Cerebellar cortex (tissue), 1 donor: Measurements from ENCODE around the gene FHIT.
"Not testable (repeated sequence)": the region's sequence is repeated elsewhere in the genome, so short reads cannot be mapped to it uniquely, and the experiment has no call there.

Source experiments
- DNase-seq: peaks from one replicate; pipeline ENCODE4 v3.0.0-alpha.2; 2015; ENCODE audit warnings: low spot score

FHIT gene

DNA sequence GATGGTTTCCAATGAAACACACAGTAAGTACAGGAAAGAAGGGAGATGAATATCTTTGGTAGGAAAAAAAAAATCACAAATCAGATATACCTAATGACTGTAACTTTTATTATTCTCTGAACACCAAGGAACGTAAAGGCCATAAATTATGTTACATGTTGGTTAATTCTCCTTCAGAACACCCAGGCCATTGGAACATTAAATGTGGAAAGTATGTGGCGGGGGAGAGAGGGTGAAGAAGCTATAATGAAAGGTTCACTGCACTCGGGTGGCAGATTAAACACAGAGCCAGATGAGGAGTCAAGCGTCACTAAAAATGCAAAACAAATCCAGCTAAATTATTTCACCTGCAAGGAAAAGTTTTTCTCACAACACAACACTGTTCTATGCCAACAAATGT is 193.8 kb downstream of the FHIT start:
- DNase-seq: no peak

- DNase-seq: no peak
These were observed 195.8 kb downstream of the FHIT start for GRCh38 chr3:61055447-61055846.

GRCh38 chr3:61053781-61054496 is 197.3 kb downstream of the FHIT start:
- DNase-seq: no peak

- DNase-seq: no peak
These were observed 198.4 kb downstream of the FHIT start for GRCh38 chr3:61052851-61053250.

GRCh38 chr3:61051666-61052065 is 199.6 kb downstream of the FHIT start:
- DNase-seq: no peak

DNA sequence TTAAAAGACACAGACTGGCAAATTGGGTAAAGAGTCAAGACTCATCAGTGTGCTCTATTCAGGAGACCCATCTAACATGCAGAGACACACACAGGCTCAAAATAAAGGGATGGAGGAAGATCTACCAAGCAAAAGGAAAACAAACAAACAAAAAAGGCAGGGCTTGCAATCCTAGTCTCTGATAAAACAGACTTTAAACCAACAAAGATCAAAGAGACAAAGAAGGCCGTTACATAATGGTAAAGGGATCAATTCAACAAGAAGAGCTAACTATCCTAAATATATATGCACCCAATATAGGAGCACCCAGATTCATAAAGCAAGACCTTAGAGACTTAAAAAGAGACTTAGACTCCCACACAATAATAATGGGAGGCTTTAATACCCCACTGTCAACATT is 206.1 kb downstream of the FHIT start:
- not testable (repeated sequence) for DNase-seq

GRCh38 chr3:61043156-61043555 is 208.1 kb downstream of the FHIT start:
- DNase-seq: no peak

DNA sequence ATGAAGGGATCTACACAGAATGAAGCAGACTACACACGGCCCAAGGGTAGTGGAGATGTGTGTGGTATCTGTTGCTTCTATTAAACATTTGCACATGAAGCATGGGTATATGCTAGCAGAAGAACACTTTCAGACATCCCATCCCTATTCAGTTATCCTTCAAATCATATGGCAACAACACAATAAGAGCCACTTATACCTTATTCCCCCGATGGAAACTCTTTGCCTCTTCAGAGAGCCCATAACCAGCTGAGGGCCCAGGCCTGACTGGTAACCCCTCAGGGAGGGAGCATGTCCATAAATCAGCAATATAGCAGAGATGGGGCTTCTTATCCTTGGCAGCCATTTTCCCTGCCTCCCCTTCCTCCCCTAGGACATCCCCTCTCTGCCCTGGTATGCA is 210.6 kb downstream of the FHIT start:
- DNase-seq: no peak

GRCh38 chr3:61035573-61035972 is 215.7 kb downstream of the FHIT start:
- no peak for DNase-seq

- no peak for DNase-seq
These were observed 218.3 kb downstream of the FHIT start for GRCh38 chr3:61032991-61033390.

DNA sequence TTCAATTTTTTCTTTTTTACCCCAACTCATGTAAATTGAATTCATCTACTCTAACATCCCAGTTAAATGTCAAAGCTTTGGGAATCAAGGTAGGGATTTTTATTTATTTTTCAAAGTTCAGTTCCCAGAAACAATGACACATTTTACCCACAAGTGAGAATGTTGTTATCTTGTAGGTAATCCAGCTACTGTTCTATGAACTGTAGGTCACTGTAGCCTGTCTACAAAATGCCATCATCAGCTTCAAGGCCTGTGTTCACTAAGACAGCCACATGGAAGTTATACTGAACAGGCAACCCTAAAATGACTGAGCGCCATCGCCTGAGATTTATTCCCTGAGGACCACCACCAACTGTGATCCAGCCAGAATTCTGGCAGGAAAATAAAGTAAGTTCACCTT is 219.7 kb downstream of the FHIT start:
- no peak for DNase-seq

GRCh38 chr3:61030469-61031035 is 220.7 kb downstream of the FHIT start:
- no peak for DNase-seq

GRCh38 chr3:61029194-61029593 is 222.1 kb downstream of the FHIT start:
- DNase-seq: no peak

GRCh38 chr3:61018807-61019206 is 232.4 kb downstream of the FHIT start:
- no peak for DNase-seq

- DNase-seq: not testable (repeated sequence)
These were observed 234.2 kb downstream of the FHIT start for GRCh38 chr3:61017028-61017427.

DNA sequence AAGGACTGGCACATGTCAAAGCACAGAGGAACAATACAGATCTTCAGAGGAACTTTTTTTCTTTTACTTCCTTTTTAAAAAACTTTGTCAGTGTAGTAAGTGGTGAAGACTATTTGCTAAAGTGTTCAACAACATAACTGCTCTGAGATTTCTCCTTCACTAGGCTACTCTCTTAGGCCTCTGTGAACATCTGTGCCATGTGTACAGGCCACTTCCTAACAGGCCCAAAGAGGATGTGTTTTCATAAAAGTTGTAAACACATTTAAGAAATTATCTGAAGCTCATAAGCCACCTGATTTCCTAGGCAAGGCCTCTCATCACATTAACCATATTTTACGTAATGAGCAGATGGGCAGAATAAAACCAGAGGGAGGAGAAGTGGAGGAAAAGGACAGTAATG is 235.4 kb downstream of the FHIT start:
- DNase-seq: no peak

- no peak for DNase-seq
These were observed 235.8 kb downstream of the FHIT start for GRCh38 chr3:61015408-61015807.

GRCh38 chr3:61008998-61009380 is 242.3 kb downstream of the FHIT start:
- DNase-seq: no peak

- DNase-seq: no peak
These were observed 242.9 kb downstream of the FHIT start for GRCh38 chr3:61008153-61008997.

DNA sequence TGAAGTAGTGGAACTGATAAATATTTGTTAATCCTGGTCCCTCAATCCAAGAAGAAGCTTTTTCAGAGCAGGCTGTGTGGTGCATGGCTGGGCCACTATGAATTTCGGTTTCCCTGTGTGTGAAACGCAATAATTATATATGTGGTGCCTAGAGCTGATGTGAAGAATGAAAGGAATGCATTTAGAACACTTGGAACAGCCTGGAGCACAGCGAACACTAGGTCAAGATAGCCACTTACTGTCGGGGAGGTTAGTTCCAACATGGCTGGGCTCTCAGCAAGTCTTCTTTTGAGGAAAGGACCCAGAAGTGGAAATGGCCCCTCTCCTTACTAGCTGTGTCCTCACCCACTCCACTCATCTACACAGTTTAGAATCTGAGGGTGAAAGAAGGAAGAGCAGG is 245.7 kb downstream of the FHIT start:
- DNase-seq: no peak

DNA sequence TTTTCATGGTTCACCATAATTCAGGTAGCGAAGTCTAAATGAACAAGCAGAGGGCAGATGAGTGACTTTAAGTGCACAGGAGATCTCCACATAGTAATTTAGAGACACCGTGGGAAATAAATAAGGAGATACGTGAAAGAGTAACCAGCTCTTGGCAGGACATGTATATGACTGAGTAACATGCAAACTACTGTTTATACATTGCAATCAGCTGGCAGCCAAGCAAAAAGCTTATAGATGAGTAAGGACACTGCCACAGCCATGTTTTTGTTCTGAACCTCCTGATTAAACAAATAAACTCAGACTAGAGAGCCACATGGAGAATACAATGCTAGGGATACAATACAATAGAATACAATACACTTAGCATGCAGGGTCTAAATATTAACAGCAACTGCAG is 252.4 kb downstream of the FHIT start:
- no peak for DNase-seq

- DNase-seq: no peak
These were observed 258.9 kb downstream of the FHIT start for GRCh38 chr3:60992395-60992794.

DNA sequence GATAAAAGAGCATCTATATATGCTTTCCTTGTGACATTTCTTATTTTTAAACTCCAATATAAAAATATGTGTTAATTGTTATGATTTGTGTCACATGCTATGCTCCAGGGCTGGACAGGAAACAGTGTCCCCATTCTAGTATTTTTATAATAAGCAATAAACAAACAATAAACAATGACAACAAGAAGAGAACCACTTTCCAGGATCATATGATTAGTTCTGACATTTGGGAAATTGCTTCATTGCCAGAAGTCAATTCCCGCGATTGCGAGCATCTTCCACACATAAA is 260.9 kb downstream of the FHIT start:
- no peak for DNase-seq
